ENCODE data around the gene MYO18A.

DNA sequence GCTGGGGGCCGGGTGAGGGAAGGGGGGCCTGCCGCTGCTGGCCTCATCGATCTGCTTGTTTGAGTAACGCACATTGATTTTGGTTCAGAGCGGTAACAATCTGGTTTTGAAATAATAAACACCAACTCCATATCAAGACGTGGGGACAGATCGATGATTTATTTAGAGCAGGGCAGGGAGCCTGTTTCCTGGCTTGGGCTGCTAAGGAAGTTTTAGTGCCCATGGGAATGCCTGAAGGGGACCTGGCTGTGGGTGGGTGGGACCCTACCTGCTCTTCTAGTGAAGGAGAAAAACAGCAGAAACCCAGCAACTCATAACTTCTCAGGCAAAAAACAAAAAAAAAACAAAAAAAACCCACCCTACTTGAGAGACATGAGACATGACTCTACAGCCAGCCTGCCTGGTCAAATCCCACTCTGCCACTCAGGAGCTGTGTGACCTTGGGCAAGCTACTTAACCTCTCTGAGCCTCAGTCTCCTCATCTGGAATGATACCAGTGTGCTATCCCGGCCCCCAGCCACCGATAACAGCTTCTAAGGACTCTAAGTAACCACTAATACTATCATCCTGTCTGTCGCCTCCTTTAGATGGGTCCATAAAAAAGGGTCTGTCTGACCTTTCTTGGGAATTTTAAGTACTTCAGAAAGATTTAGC lies 71.2 kb downstream of the MYO18A start:
- TF ChIP-seq POLR2AphosphoS5 (IDR thresholded peaks at IDR 0.05; ENCODE audit: low read depth, low read length) = no peak
- no peak for TF ChIP-seq TAF1 (IDR thresholded peaks at IDR 0.05; ENCODE audit: borderline replicate concordance, insufficient read depth, low read length)
- TF ChIP-seq FOXP2 (optimal IDR thresholded peaks at IDR 0.05; ENCODE audit: borderline replicate concordance, extremely low read depth, extremely low read length, insufficient read depth) = no peak
